Peyer's patch (tissue), 4 donors: ENCODE measurements around the gene TRRAP.

Experiments used
- CTCF ChIP-seq, 6 experiments: fragments of 450-650 bp in 4 of 6; fragments of 200-600 bp in 2 of 6; sonication (generic) in 1 of 6; IDR thresholded peaks; one replicate each; pipeline ENCODE4 v1.5.1; 2017 to 2019; ENCODE audit warnings: antibody characterized with exemption in 6 of 6, mild to moderate bottlenecking in 3 of 6, moderate library complexity in 1 of 6
- POLR2A ChIP-seq, 2 donors: fragments of 450-650 bp; IDR thresholded peaks; one replicate each; pipeline ENCODE4 v1.5.1; 2017; ENCODE audit warnings: antibody characterized with exemption in 2 of 2, mild to moderate bottlenecking in 2 of 2, moderate library complexity in 2 of 2

DNA sequence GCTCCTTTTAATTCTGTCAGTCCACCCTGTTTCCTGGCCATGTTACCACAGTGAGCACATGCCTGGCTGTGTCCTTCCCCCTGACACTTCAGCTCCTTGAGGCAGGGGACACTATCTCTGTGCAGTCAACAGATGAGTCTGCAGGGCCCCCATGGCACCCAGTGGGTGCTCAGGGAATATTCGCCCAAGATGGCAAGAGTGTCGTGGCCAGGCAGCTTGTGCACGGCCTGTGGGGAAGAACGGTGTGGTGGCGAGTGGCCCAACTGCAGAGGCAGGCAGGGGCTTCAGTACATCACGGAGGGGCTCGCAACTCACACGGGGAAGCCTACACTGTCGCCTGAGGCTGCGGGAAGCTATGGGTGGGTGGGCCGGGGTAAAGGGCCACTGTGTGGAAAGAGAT, 91.1 kb downstream of the TRRAP start:
- TF ChIP-seq CTCF (IDR thresholded peaks at IDR 0.05) (no peak), POLR2A (IDR thresholded peaks at IDR 0.05) (no peak)
